Gastroesophageal sphincter (tissue), 4 donors: ENCODE measurements around the gene LRRC45. TPM values are rescaled to one million over a fixed set of nuclear protein-coding genes. Genes with fewer than 3 reads are reported as not detected.

ENCODE experiments used
- ATAC-seq: fragments of 150-250 bp; one replicate; pipeline ENCODE4 v1.9.1; 2016; ENCODE audit warnings: mild to moderate bottlenecking, moderate library complexity
- H3K27ac ChIP-seq, 4 donors: fragments of 200-600 bp; sonication (generic) in 3 of 4; 1 replicate in 3 of 4; 2 replicates in 1 of 4; pipeline ENCODE4 v1.5.1; 2016 to 2019
- H3K27me3 ChIP-seq: fragments of 200-600 bp; sonication (generic); one replicate; pipeline ENCODE4 v1.5.1; 2019
- H3K36me3 ChIP-seq, 2 donors: fragments of 200-600 bp; sonication (generic); one replicate each; pipeline ENCODE4 v1.5.1; 2019; ENCODE audit warnings: control low read depth in 1 of 2
- H3K4me1 ChIP-seq, 3 donors: fragments of 200-600 bp; sonication (generic); 1 replicate in 2 of 3; 2 replicates in 1 of 3; pipeline ENCODE4 v1.5.1; 2016 to 2019; ENCODE audit warnings: control low read depth in 2 of 3
- H3K4me3 ChIP-seq, 2 donors: fragments of 200-600 bp; sonication (generic); one replicate each; pipeline ENCODE4 v1.5.1; 2019; ENCODE audit warnings: mild to moderate bottlenecking in 1 of 2, moderate library complexity in 1 of 2
- H3K9me3 ChIP-seq, 3 donors: fragments of 200-600 bp; sonication (generic); one replicate each; pipeline ENCODE4 v1.5.1; 2017 to 2019; ENCODE audit warnings: control low read depth in 2 of 3
- CTCF ChIP-seq, 4 experiments: fragments of 200-600 bp in 2 of 4; fragments of 450-650 bp in 2 of 4; sonication (generic) in 1 of 4; IDR thresholded peaks; one replicate each; pipeline ENCODE4 v1.5.1; 2017 to 2019; ENCODE audit warnings: antibody characterized with exemption in 4 of 4, mild to moderate bottlenecking in 2 of 4, moderate library complexity in 2 of 4
- EP300 ChIP-seq: sonication (generic); formaldehyde crosslinking; IDR thresholded peaks from one replicate; pipeline ENCODE4 v1.6.1; 2017; ENCODE audit warnings: antibody characterized with exemption, mild to moderate bottlenecking
- POLR2A ChIP-seq, 2 donors: fragments of 450-650 bp; IDR thresholded peaks; one replicate each; pipeline ENCODE4 v1.6.1; 2017; ENCODE audit warnings: antibody characterized with exemption in 2 of 2, mild to moderate bottlenecking in 2 of 2, moderate library complexity in 1 of 2
- POLR2AphosphoS5 ChIP-seq: sonication (generic); formaldehyde crosslinking; IDR thresholded peaks from one replicate; pipeline ENCODE4 v1.6.1; 2017; ENCODE audit warnings: antibody characterized with exemption
- WGBS, 2 donors: methylation state at CpG; one replicate each; pipeline ENCODE4 v1.1.5; 2018; ENCODE audit warnings: low coverage in 1 of 2; 5-methylcytosine and 5-hydroxymethylcytosine counted together
- total RNA-seq, 4 donors: library from RNA; depleted of rRNA; stranded (reverse); fragments of >200 nt; gene quantifications; one replicate each; pipeline ENCODE4 v1.1.0, GENCODE V29; 2016

LRRC45 gene
- total RNA-seq, 4 donors from 2014 or later: 4.4 to 16.3 (median 12.4) TPM

GRCh38 chr17:82007228-82007494, 15.9 kb upstream of the LRRC45 start:
- Histone ChIP-seq H3K27ac (no peak overlapping the region), H3K36me3 (peaks cover 0 to 30% of the 10 kb centered on the region in 2 donors), H3K9me3 (no peaks in the 10 kb centered on the region), H3K4me3 (no peak overlapping the region), H3K27me3 (no peaks in the 10 kb centered on the region), H3K4me1 (peaks cover 0 to 46% (median 21%) of the 10 kb centered on the region in 3 donors)
- no peak for ATAC-seq
- TF ChIP-seq POLR2A (IDR thresholded peaks at IDR 0.05) (no peak), EP300 (no peak), POLR2AphosphoS5 (no peak), CTCF (IDR thresholded peaks at IDR 0.05) (no peak)
- no CpG with 5 or more reads among the region's 6 CpGs for WGBS, 2 donors

- TF ChIP-seq CTCF (IDR thresholded peaks at IDR 0.05): no peak
- TF ChIP-seq EP300: no peak
- no peak for TF ChIP-seq POLR2A (IDR thresholded peaks at IDR 0.05)
- TF ChIP-seq POLR2AphosphoS5: no peak
- peaks cover 0 to 34% of the 10 kb centered on the region in 2 donors for H3K36me3 ChIP-seq
- peaks cover 0 to 43% (median 21%) of the 10 kb centered on the region in 3 donors for H3K4me1 ChIP-seq
- no peak overlapping the region for H3K27ac ChIP-seq
- H3K9me3 ChIP-seq: no peaks in the 10 kb centered on the region
- no peak overlapping the region for H3K4me3 ChIP-seq
- no CpG with 5 or more reads among the region's 30 CpGs for whole genome bisulfite sequencing, 2 donors
- no peak for ATAC-seq
- H3K27me3 ChIP-seq: no peaks in the 10 kb centered on the region
Observed at GRCh38 chr17:82007495-82008257, 15.4 kb upstream of the LRRC45 start.

GRCh38 chr17:82008258-82008940, 14.7 kb upstream of the LRRC45 start:
- no CpG with 5 or more reads among the region's 26 CpGs for WGBS, 2 donors
- TF ChIP-seq POLR2AphosphoS5: no peak
- no peak for TF ChIP-seq CTCF (IDR thresholded peaks at IDR 0.05)
- no peak for TF ChIP-seq EP300
- TF ChIP-seq POLR2A (IDR thresholded peaks at IDR 0.05): no peak
- H3K36me3 ChIP-seq: peaks cover 0 to 34% of the 10 kb centered on the region in 2 donors

GRCh38 chr17:82008941-82009405, 14.1 kb upstream of the LRRC45 start:
- H3K4me3 ChIP-seq: no peak overlapping the region
- H3K9me3 ChIP-seq: no peaks in the 10 kb centered on the region
- peaks cover 0 to 30% (median 10%) of the 10 kb centered on the region in 3 donors for H3K4me1 ChIP-seq
- no peak overlapping the region for H3K27ac ChIP-seq
- TF ChIP-seq EP300 (no peak), POLR2AphosphoS5 (no peak), CTCF (IDR thresholded peaks at IDR 0.05) (no peak), POLR2A (IDR thresholded peaks at IDR 0.05) (no peak)
- H3K27me3 ChIP-seq: no peaks in the 10 kb centered on the region
- ATAC-seq: no peak
- peaks cover 0 to 34% of the 10 kb centered on the region in 2 donors for H3K36me3 ChIP-seq
- WGBS, 2 donors: 80% methylated on average over 1 of the region's 28 CpGs; no CpG with 5 or more reads in 1 of the 2 donors

More at GRCh38 chr17:82008258-82008940, 14.7 kb upstream of the LRRC45 start:
- H3K4me3 ChIP-seq: no peak overlapping the region
- ATAC-seq: no peak
- H3K27me3 ChIP-seq: no peaks in the 10 kb centered on the region
- no peaks in the 10 kb centered on the region for H3K9me3 ChIP-seq
- no peak overlapping the region for H3K27ac ChIP-seq
- H3K4me1 ChIP-seq: peaks cover 0 to 36% (median 16%) of the 10 kb centered on the region in 3 donors
